ENCODE data around the gene SH3BP4.

The SH3BP4 gene

GRCh38 chr2:235097196-235097595 is 145.4 kb downstream of the SH3BP4 start:
- DNase-seq = no peak

GRCh38 chr2:235098269-235098668 is 146.5 kb downstream of the SH3BP4 start:
- peak; percentile 22 for DNase-seq

GRCh38 chr2:235098736-235099494 is 147.1 kb downstream of the SH3BP4 start:
- no peak for DNase-seq

- no peak for DNase-seq
Measured at GRCh38 chr2:235102896-235103295, 151.1 kb downstream of the SH3BP4 start.
